Measurements from ENCODE around the gene CNP.

DNA sequence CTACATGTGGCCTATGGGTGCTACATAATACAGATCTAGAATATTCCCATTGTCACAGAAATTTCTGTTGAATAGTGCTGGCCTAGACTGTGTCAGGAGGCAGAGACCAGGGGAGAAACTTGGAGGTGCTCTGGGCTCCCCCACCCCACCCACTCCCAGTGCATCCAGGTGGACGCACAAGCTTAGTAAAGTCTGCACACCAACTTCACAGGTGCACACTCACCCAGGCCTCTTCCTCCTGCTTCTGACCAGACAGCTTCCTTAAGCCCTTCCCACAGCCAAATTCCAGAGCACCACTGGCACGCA, 7.6 kb upstream of the CNP start:
- TF ChIP-seq, protein P1, sequence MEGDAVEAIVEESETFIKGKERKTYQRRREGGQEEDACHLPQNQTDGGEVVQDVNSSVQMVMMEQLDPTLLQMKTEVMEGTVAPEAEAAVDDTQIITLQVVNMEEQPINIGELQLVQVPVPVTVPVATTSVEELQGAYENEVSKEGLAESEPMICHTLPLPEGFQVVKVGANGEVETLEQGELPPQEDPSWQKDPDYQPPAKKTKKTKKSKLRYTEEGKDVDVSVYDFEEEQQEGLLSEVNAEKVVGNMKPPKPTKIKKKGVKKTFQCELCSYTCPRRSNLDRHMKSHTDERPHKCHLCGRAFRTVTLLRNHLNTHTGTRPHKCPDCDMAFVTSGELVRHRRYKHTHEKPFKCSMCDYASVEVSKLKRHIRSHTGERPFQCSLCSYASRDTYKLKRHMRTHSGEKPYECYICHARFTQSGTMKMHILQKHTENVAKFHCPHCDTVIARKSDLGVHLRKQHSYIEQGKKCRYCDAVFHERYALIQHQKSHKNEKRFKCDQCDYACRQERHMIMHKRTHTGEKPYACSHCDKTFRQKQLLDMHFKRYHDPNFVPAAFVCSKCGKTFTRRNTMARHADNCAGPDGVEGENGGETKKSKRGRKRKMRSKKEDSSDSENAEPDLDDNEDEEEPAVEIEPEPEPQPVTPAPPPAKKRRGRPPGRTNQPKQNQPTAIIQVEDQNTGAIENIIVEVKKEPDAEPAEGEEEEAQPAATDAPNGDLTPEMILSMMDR (IDR thresholded peaks at IDR 0.05) = no peak
- no peak for TF ChIP-seq POLR2A (IDR thresholded peaks at IDR 0.05)
- no peak for TF ChIP-seq POLR2AphosphoS5 (IDR thresholded peaks at IDR 0.05; ENCODE audit: insufficient read depth in 1 of 2, low read depth in 1 of 2)

Data from vagina (tissue), 2 donors.